Measurements from ENCODE around the gene ADGRL3. TPM values are rescaled to one million over a fixed set of nuclear protein-coding genes. Genes with fewer than 3 reads are reported as not detected.

Gene ADGRL3
- total RNA-seq, 2 experiments from 2014 or later, result not detected

DNA sequence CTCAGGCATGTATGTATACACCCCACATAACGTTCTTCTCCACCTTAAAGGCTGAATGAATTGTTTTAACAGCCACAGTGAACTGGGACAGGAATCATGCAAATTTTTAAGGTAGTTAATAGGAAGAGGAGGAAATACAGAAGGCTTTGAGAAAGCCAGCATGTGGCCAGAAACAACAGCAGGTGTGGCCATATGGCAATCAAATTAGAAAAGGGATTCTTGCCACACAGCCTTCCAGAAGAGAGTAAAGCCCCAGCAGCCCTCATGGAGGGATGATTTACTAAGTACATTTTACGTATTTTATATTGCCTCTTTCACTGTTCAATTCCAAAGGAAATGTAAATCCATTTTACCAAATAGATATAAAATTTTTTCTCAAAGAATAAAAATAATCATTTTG is 792.2 kb downstream of the ADGRL3 start:
- TF ChIP-seq, protein P1, sequence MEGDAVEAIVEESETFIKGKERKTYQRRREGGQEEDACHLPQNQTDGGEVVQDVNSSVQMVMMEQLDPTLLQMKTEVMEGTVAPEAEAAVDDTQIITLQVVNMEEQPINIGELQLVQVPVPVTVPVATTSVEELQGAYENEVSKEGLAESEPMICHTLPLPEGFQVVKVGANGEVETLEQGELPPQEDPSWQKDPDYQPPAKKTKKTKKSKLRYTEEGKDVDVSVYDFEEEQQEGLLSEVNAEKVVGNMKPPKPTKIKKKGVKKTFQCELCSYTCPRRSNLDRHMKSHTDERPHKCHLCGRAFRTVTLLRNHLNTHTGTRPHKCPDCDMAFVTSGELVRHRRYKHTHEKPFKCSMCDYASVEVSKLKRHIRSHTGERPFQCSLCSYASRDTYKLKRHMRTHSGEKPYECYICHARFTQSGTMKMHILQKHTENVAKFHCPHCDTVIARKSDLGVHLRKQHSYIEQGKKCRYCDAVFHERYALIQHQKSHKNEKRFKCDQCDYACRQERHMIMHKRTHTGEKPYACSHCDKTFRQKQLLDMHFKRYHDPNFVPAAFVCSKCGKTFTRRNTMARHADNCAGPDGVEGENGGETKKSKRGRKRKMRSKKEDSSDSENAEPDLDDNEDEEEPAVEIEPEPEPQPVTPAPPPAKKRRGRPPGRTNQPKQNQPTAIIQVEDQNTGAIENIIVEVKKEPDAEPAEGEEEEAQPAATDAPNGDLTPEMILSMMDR (conservative IDR thresholded peaks at IDR 0.05; ENCODE audit: low read length), result no peak
- no peak for TF ChIP-seq EZH2phosphoT487 (IDR thresholded peaks at IDR 0.05; ENCODE audit: borderline replicate concordance, low read depth, low read length)
- POLR2A ChIA-PET, result interaction anchor here (0.6 kb wide), 1 partner anchor 473 kb away, joined by 4 read pairs; no protein-coding TSS in a partner anchor
- no peak for DNase-seq (ENCODE audit: low spot score)
- Histone ChIP-seq H3K4me2 (ENCODE audit: low read length) (no peak overlapping the region), H3K9me2 (ENCODE audit: insufficient read depth, low read length) (no peaks in the 10 kb centered on the region), H3K9me3 (ENCODE audit: low read length) (no peaks in the 10 kb centered on the region), H2AFZ (ENCODE audit: low read length) (no peak overlapping the region), H3K4me1 (ENCODE audit: insufficient read depth, low read length, poor library complexity, severe bottlenecking) (no peaks in the 10 kb centered on the region), H3K79me2 (ENCODE audit: insufficient read depth, low read depth, low read length) (no peaks in the 10 kb centered on the region), H3K36me3 (ENCODE audit: insufficient read depth, low read length) (no peaks in the 10 kb centered on the region), H4K20me1 (ENCODE audit: insufficient read depth, low read length) (no peaks in the 10 kb centered on the region), H3K4me3 (ENCODE audit: low read depth, low read length, poor library complexity, severe bottlenecking) (no peak overlapping the region), H3K27ac (ENCODE audit: low read depth, low read length, poor library complexity, severe bottlenecking) (no peak overlapping the region)
- no TSS peak for BruUV-seq (replicated peaks)
- CTCF ChIA-PET (ENCODE audit: unreplicated experiment), result no interaction called here
- intact Hi-C loops (cut with micrococcal nuclease; ENCODE audit: unreplicated experiment), result no loop called here

- no peak overlapping the region for H3K27ac ChIP-seq (ENCODE audit: low read depth, low read length, poor library complexity, severe bottlenecking)
- CTCF ChIA-PET (ENCODE audit: unreplicated experiment), result no interaction called here
Observed at GRCh38 chr4:61994036-61994435, 793.9 kb downstream of the ADGRL3 start.

GRCh38 chr4:61995717-61996340 is 795.7 kb downstream of the ADGRL3 start:
- H4K20me1 ChIP-seq (ENCODE audit: insufficient read depth, low read length), result no peaks in the 10 kb centered on the region
- intact Hi-C loops (cut with micrococcal nuclease; ENCODE audit: unreplicated experiment), result no loop called here
- no peak for DNase-seq (ENCODE audit: low spot score)
- H3K9me2 ChIP-seq (ENCODE audit: insufficient read depth, low read length), result no peaks in the 10 kb centered on the region
- BruUV-seq (replicated peaks), result no TSS peak
- no peak overlapping the region for H3K4me3 ChIP-seq (ENCODE audit: low read depth, low read length, poor library complexity, severe bottlenecking)
- TF ChIP-seq, protein P1 (conservative IDR thresholded peaks at IDR 0.05; ENCODE audit: low read length), result no peak
- no peak for TF ChIP-seq EZH2phosphoT487 (IDR thresholded peaks at IDR 0.05; ENCODE audit: borderline replicate concordance, low read depth, low read length)
- no peaks in the 10 kb centered on the region for H3K4me1 ChIP-seq (ENCODE audit: insufficient read depth, low read length, poor library complexity, severe bottlenecking)
- no peak overlapping the region for H3K4me2 ChIP-seq (ENCODE audit: low read length)
- CTCF ChIA-PET (ENCODE audit: unreplicated experiment), result no interaction called here
- H3K36me3 ChIP-seq (ENCODE audit: insufficient read depth, low read length), result no peaks in the 10 kb centered on the region
- H3K9me3 ChIP-seq (ENCODE audit: low read length), result no peaks in the 10 kb centered on the region
- no peaks in the 10 kb centered on the region for H3K79me2 ChIP-seq (ENCODE audit: insufficient read depth, low read depth, low read length)
- H2AFZ ChIP-seq (ENCODE audit: low read length), result no peak overlapping the region
- POLR2A ChIA-PET, result no interaction called here
- H3K27ac ChIP-seq (ENCODE audit: low read depth, low read length, poor library complexity, severe bottlenecking), result no peak overlapping the region

More at GRCh38 chr4:61994036-61994435, 793.9 kb downstream of the ADGRL3 start:
- TF ChIP-seq, protein P1 (conservative IDR thresholded peaks at IDR 0.05; ENCODE audit: low read length), result no peak
- no peak for TF ChIP-seq EZH2phosphoT487 (IDR thresholded peaks at IDR 0.05; ENCODE audit: borderline replicate concordance, low read depth, low read length)
- no peaks in the 10 kb centered on the region for H3K9me2 ChIP-seq (ENCODE audit: insufficient read depth, low read length)
- H3K4me2 ChIP-seq (ENCODE audit: low read length), result no peak overlapping the region
- no TSS peak for BruUV-seq (replicated peaks)
- H2AFZ ChIP-seq (ENCODE audit: low read length), result no peak overlapping the region
- intact Hi-C loops (cut with micrococcal nuclease; ENCODE audit: unreplicated experiment), result no loop called here
- H4K20me1 ChIP-seq (ENCODE audit: insufficient read depth, low read length), result no peaks in the 10 kb centered on the region
- no peak overlapping the region for H3K4me3 ChIP-seq (ENCODE audit: low read depth, low read length, poor library complexity, severe bottlenecking)
- no peaks in the 10 kb centered on the region for H3K4me1 ChIP-seq (ENCODE audit: insufficient read depth, low read length, poor library complexity, severe bottlenecking)
- H3K79me2 ChIP-seq (ENCODE audit: insufficient read depth, low read depth, low read length), result no peaks in the 10 kb centered on the region
- H3K9me3 ChIP-seq (ENCODE audit: low read length), result no peaks in the 10 kb centered on the region
- no peak for DNase-seq (ENCODE audit: low spot score)
- H3K36me3 ChIP-seq (ENCODE audit: insufficient read depth, low read length), result no peaks in the 10 kb centered on the region
- POLR2A ChIA-PET, result no interaction called here

Data from OCI-LY7 (cell line).